Measurements from ENCODE around the gene FAM131A.

DNA sequence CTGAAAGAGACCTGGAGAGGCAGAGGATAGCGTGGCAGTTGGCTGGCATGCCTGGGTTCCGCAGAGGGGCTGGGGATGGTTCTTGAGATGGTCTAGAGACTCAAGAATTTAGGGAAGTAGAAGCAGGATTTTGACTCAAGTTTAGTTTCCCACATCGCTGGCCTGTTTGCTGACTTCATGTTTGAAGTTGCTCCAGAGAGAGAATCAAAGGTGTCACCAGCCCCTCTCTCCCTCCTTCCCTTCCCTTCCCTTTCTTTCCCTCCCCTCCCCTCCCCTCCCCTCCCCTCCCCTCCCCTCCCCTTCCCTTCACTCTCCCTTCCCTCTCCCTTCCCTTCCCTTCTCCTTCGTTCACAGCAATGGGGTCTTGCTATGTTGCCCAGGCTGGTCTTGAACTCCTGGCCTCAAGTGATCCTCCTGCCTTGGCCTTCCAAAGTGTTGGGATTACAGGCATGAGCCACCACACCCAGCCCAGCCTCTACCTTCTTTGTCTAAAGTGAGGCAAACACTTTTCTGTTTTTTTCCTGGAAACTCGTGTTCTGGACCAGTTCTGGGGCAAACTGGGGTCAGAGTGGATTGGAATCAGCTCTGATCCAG, 52.6 kb downstream of the FAM131A start:
- TF ChIP-seq, protein P1, sequence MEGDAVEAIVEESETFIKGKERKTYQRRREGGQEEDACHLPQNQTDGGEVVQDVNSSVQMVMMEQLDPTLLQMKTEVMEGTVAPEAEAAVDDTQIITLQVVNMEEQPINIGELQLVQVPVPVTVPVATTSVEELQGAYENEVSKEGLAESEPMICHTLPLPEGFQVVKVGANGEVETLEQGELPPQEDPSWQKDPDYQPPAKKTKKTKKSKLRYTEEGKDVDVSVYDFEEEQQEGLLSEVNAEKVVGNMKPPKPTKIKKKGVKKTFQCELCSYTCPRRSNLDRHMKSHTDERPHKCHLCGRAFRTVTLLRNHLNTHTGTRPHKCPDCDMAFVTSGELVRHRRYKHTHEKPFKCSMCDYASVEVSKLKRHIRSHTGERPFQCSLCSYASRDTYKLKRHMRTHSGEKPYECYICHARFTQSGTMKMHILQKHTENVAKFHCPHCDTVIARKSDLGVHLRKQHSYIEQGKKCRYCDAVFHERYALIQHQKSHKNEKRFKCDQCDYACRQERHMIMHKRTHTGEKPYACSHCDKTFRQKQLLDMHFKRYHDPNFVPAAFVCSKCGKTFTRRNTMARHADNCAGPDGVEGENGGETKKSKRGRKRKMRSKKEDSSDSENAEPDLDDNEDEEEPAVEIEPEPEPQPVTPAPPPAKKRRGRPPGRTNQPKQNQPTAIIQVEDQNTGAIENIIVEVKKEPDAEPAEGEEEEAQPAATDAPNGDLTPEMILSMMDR (IDR thresholded peaks at IDR 0.05; ENCODE audit: insufficient read depth, low read length) = no peak
- TF ChIP-seq, protein P2, sequence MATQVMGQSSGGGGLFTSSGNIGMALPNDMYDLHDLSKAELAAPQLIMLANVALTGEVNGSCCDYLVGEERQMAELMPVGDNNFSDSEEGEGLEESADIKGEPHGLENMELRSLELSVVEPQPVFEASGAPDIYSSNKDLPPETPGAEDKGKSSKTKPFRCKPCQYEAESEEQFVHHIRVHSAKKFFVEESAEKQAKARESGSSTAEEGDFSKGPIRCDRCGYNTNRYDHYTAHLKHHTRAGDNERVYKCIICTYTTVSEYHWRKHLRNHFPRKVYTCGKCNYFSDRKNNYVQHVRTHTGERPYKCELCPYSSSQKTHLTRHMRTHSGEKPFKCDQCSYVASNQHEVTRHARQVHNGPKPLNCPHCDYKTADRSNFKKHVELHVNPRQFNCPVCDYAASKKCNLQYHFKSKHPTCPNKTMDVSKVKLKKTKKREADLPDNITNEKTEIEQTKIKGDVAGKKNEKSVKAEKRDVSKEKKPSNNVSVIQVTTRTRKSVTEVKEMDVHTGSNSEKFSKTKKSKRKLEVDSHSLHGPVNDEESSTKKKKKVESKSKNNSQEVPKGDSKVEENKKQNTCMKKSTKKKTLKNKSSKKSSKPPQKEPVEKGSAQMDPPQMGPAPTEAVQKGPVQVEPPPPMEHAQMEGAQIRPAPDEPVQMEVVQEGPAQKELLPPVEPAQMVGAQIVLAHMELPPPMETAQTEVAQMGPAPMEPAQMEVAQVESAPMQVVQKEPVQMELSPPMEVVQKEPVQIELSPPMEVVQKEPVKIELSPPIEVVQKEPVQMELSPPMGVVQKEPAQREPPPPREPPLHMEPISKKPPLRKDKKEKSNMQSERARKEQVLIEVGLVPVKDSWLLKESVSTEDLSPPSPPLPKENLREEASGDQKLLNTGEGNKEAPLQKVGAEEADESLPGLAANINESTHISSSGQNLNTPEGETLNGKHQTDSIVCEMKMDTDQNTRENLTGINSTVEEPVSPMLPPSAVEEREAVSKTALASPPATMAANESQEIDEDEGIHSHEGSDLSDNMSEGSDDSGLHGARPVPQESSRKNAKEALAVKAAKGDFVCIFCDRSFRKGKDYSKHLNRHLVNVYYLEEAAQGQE (IDR thresholded peaks at IDR 0.05; ENCODE audit: insufficient replicate concordance, low read depth) = no peak
- no peak for TF ChIP-seq POLR2AphosphoS5 (IDR thresholded peaks at IDR 0.05; ENCODE audit: low read depth)

Measured in HL-60 (cell line).